GM21515 (cell line): ENCODE measurements around the gene WHRN.

ENCODE experiments used
- ATAC-seq: cut with Tn5 transposase; IDR thresholded peaks from one replicate; pipeline ENCODE4 v1.9.1; 2021; ENCODE audit not compliant: unreplicated experiment

WHRN gene

DNA sequence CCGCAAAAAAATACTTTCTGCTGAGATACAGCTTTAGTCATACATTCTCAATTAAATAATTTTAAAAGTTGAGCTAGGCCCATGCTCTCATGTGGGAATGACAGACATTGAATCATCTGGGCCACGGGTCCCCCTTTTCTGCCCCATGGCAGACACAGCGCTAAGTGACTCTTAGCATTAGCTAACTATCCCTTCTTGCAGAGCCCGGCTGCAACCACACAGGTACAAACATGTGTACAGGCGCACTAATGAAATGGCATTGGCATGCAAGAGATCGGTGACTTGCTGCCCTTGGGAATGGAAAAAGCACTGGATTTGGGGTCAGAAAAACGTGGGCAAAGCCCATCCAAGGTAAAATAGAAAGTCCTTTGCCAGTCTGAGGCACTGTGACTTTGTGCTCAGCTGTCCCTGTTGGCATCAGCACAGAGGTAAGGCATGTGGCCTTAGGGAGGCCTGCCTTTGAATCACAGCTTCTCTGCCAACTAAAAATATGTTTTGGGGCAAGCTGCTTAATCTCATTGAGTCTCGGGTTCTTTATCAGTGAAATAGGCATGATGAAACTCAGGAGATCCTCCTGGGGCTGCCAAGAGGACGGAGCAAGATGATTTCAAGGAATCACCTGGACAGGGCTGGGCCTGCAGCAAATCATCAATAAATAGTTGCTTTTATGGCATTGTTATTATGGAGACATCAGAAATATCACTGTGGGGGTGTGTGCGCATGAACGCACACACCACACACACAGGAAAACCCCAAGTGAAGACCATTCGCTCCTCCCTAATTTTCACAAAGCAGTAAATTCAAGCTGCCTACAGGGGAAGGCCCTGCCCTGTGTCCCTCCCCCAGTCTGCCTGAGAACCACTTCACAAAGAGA is 54.2 kb downstream of the WHRN start:
- no peak for ATAC-seq

DNA sequence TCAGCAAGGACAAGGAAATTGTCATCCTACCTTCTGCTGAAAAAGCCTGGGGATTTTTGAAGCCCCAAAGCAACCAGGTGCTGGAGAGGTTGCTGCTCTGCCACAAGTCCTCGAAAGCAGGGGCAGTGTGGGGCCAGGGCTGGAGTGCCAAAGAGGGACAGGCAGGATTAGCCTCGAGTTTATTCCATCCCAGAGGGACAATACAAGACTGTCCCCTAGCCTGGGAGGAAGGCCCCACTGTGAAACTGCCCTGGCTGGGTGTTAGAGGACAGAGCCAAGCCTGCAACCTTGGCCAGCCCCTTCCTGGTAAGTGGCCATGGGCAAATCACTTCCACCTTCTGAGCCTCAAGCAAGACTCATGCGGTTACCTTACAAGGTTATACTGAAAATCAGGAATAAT is 55.1 kb downstream of the WHRN start:
- ATAC-seq: no peak

DNA sequence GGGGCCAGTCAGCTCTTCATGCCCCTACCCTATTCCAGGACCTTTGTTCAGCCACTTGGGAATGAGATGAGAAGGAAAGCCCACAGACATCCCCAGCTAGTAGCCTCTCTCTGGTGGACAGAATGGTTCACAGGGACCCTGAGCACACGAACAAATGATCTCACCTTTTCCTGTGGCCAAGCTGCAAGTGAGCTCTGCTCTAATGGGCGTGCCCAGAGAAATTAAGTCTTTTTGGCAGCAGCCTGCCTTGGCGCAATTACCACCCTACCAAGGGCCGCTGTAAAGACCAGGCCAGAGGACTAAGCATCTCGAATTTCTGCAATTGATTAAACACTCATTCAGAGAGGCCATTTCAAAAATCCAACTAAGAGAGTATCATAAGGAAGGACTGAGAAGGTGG is 56.0 kb downstream of the WHRN start:
- ATAC-seq: no peak

DNA sequence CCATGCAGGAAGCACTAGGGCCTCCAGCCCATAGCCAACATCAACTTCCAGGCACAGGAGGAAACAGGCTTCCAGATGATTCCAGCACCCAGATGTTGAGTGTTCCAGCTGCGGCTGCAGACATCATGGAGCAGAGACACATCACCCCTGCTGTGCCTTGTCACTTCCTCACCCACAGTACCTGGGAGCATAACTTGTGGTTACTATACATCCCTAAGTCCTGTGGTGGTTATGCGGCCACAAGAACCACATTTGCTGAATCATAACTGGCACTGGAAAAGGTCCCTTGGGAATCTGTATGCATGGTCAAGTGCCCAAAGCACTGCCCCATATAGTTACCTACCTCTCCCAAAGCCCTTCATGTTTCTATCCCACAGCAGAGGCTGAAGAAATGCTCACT is 56.6 kb downstream of the WHRN start:
- no peak for ATAC-seq

DNA sequence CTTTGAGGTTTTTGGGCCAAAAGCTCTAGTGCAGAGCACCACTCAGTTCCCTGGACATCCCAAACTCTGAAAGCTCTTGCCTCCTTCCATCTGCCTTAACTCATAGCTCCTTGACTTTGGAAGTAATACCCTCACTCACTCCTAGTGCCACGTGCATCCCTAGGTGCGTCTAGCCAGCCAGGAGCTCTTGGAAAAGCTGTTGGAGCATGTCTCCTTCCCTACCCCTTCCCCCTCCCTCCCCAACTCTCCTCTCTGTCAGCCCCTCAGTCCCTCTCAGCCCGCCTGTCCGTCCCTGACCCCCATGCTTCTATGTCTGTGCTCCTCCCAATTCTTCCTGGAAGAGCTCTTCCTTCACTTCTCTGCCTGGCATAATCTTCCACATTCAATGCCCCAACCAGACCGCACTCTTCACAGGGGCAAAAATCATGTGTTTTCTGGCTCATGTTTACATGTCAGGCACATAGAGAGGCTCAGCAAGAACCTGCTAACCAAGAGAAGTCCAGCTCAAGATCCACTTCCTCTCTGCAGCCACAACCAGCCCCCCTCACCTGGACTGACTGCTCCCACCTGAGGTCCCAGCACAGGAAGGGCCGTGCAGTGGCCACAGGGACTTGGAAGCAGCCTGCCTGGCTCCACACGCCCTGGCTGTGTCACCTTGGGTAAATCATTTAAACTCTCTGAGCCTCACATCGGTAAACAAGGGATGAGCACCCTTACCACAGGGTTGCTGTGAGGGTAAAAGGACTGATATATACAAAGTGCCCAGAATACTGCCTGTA is 58.4 kb downstream of the WHRN start:
- ATAC-seq: no peak

DNA sequence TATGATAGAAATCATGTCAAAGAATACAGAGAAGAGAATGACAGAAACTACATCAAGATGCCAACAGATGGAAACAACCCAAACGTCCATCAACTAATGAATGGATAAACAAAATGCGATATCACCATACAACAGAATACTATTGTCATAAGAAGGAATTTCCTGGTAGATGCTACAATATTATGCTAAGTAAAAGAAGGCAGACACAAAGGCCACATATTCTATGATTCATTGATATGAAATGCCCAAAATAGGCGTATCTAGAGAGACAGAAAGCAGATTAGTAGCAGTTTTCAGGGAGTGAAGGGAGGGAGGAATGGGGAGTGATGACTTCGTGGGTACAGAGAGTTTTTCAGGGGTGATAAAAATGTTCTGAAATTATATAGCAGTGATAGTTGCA is 59.2 kb downstream of the WHRN start:
- ATAC-seq: no peak

DNA sequence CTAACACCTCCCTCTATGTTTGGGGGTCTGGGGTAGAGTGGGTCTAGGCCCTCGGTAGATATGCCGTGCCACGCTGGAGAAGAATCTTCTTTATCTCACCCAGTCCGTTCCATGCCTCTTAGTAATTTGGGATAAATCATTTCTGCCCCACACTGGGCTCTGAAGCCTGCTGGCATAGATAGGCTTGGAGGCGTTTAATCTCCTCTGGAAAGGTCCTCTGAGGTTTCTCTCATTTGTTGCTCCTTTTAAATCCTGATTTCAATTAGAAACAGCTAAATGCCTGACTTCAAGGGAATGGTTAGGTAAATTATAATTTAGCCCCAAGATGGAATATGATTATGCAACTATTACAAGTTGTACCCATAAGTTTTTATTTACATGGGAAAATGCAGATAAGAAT is 59.7 kb downstream of the WHRN start:
- ATAC-seq: no peak

DNA sequence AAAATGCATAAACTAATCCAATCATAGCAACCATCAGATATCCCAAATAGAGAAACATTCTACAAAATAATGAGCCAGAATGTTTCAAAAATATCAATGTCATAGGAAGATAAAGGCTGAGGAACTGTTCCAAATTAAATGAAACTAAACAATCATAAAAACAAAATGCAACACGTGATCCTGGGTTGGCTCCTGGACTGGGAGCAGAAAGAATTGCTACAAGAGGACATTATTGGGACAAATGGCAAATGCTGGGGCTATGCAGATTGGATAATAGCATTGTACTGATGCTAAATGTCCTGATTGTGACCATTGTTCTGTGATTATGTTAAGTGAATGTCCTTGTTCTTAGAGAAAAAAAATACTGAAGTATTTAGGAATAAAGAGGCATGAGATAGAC is 63.3 kb downstream of the WHRN start:
- ATAC-seq: no peak

DNA sequence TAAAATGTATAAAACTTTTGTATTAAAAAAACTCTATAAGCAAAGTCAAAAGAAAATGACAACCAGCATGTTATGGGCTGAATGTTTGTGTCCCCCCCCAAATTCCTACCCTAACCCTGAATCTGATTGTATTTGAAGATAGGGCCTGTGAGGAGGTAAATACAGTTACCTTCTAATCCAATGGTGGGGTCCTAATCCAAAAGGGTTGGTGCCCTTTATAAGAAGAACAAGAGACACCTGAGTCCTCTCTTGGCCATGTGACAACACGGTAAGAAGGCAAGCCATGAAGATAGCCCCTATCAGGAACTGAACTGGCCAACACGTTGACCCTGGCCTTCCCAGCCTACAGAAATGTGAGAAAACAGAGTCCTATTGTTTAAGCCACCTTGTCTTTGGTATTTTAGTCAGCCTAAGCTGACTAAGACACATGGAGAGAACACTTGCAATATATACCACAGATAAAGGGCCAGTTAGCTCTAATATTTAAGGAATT is 67.8 kb downstream of the WHRN start:
- no peak for ATAC-seq

DNA sequence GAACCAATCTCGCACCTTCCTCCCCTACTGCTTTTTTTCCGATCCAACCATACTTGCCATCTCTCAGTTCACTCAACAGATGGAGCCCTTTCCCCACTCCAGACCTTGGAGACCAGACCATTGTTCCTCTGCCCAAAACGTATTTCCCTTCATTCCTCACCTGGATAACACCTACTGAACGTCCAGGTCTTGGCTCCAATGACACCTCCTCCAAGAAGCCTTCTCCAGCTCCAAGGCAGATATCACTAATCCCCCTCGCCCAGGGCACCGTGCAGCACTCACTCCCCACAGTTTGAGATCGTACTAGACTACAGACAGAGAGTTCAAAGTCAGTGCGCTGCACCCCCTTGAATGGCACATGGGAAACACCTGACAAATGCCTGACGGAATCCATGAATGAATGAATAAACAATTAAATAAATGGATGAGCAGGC is 70.4 kb downstream of the WHRN start:
- no peak for ATAC-seq

DNA sequence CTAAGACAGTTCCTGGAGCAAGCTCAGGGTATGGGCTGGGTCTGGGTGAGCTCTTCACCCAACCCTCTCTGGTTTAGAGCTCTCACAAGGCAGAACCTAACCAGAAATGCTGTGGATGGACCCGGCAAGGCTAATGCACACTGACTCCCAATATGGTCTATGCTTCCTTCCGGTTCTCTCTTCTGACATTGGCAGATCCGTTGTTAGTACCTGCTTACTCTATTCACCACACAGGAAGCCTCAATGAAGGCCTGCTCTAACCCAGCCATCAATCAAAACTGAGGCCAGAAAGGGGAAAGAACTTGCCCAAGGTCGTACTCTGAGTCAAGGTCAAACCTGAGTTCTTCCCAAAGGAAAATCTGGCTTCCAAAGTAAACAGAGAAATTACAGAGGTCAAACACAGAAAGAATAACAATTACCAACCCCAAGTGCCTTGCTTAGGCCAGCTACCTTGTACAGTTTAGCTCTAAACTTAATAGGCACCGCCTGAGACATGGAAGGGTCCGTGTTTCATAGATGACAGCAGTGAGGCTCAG is 71.5 kb downstream of the WHRN start:
- no peak for ATAC-seq

DNA sequence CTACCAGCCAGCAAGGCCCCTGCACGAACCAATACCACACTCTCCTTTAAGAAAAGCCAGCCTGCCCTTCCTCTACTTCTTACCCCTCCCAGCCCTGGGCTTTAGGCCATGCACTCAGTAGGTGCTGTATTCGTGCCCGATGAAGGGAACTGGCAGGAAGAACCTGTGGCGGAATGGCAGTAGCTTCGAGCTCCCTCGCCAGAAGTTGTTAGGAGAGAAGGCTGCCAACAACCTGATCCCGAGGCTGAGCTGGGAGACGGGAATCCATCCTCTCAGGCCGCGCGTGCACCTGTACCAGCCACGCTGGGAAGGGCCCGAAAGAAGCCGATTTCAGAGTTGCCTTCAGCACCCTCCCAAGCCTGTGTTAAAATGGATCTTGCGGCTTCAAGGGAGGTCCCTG is 72.2 kb downstream of the WHRN start:
- no peak for ATAC-seq

DNA sequence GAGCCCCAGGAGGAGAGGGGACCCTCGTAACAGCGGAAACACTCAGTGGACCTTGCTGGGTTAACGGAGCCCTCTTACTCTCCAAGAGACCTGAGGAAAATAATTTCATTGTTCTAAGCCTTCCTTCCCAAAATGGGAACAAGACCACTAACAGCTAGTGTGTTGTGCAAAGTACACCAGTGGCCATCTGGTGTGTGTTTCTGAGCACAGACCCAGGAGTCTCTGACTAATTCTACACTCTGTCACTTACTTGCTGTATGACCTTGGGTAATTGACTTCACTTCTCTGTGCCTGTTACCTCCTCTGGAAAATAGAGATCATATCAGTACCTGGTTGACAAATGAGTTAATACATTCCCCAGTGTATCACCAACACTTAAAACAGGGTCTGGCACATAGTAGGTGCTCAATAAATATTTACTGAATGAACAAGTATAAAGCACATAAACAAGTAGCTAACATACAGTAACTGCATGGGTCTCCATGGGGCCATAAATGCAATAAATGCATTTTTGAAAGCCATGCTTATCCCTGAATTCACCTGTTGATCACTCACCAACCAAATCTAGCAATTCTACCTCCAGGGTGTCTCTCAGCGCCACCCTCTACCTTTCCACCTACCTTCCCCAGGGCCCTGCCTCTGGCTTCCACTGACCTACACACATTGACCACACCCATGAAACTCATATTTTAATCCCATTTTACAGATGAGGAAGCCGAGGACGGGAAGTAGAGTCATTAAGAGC is 72.8 kb downstream of the WHRN start:
- ATAC-seq: no peak

DNA sequence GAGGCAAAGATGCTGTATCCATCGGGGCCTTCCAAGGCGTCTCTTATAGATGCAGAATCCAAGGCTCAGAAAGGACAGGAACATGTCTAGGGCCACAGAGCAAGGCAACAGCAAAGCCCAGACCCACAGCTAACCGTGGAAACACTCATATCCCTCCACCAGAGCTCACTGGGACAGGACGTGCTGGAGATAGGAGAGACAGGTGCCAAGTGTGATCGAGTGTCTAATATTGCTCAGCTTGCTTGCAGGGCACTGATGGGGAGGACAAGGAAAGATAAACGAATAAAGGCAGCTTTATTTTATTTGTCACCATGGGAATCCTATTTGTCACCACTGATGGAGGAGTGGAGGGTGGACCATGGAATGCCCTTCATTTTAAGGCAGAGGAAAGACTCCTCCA is 73.5 kb downstream of the WHRN start:
- ATAC-seq: no peak

DNA sequence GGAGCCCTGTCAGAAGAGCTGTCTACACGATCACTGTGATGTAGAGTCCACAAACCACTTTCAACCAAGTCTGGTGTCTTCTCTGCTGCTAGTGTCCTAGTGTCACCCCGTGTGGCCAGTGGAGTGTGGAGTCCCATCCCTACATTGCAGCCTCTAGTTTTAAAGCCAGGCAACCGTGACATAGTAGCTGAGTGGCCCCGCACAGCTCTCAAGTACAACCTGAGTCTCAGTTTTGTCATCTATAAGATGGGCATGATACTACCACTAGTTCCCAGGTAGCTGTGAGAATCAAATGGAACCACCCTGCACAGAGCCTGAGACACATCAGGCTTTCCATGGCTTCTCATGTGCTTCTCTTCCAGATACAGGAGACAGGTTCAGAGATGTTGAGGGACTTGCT is 74.3 kb downstream of the WHRN start:
- no peak for ATAC-seq

DNA sequence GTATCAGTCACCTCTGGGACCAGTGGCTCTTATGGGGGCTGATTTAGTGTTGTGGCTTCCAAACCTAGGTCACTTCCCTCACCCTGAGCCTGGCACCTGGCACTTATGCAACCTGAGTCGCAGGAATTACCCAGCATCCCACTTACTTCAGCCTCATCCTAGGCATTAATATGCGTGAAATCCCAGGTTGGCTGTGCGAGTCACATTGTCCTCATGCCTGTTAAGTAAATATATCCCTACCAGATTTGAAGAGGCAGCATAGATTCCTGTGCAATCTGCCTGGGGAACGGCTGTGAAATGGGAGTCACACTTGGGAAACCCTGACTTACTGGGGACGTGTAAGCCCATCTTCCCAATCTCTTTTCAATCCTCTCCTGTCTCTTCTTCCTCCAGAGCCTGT is 74.8 kb downstream of the WHRN start:
- ATAC-seq: no peak

DNA sequence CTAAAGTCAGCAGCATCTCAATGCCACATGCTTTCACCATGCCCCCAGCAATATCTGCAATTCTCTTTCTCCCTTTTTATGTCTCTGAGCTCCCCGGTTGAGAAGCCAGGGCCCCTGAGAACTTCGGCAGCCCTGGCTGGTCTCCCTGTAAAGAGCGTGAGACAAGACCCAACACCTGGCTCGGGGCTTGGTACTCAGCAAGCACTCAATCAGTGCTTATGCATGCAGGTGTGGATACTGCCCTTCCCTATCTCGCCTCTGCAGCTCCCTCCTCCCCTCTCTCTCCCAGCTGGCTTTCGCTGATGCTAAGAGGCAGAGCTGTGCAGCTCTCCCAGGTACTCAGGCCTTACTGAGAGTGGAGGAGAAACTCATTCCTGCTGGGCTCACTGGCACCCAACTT is 75.8 kb downstream of the WHRN start:
- no peak for ATAC-seq

DNA sequence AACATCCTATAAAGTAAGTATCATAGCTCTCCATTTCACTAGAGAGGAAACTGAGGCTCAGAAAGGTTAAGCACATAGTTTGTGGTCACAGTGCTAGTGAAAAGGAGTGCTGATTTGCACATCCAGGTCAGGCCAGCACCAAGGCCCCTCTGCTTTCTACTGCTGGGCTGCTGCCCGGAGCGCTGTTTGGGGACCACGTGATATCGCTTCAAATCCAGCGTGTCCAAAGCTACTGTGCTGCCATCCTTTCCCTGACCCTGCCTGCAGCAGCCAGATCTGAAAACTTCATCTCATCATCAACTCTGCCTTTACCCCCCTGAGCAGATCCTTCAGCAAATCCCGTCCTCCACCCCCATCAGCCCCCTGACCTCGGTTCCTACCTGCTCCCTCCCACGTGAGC is 76.8 kb downstream of the WHRN start:
- ATAC-seq: no peak

DNA sequence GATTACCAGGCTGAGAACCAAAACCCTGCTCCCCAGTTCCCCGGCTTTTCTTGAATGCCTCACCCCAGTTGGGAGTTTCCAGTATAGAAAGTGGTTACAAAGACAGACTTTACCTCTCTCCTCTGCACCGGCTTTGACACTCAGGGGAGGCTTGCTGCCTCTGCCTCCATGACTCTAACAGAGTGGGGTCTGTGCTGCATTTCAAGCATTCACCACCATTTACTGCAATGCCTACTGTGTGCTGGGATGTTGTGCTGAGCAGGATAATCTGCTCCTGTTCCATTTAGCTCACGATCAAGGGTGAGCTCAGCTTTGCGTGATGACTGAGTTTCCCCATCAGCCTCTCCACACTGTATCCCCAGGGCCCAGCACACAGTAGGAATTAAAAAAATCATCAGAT is 77.6 kb downstream of the WHRN start:
- ATAC-seq: no peak

DNA sequence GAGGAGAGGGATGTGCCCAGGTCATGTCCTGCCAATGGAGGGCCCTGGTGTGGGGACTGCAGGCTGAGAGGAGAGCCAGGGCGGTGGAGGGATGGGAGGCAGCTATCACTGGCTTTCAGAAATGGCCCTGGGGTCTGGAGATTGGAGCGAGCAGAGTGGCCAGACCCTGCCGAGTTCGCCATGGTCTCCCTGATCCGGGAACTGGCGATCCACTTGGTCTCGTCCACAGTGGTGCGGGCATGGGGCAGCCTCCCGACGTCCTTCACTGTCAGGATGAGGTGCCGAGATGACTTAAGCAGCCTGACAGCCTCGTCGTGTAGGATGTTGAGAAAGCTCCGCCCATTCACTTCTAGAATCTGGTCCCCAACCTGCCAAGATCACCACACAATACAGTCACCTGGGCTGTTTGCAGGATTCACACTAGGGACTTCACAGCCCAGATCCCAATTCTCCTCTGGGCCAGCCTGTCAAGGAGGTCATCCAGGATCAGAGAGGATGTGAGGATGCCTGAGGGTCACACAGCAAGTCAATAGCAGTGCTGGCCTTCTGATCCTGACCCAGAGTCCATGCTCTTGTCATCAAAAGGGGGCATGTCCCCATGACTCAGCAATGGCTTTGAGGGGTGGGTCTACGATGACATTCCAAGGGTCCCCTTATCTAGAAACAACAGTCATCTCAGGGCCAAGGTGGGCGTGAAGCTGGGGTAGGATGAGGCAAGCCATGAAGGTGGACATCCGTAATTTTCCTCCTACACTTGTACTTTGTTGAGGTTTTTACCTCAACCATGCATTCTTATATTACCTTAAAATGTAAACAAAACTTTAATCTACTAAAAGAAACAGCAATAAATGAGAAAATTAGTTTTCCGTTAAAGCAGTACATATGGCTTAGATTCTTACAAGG is 79.0 kb downstream of the WHRN start:
- ATAC-seq: no peak
